ENCODE results near the gene CRYGN. TPM values are rescaled to one million over a fixed set of nuclear protein-coding genes. Genes with fewer than 3 reads are reported as not detected.

The CRYGN gene
- polyA plus RNA-seq, 1 of the 3 experiments (the other 2 are of a cell fraction) = not detected

GRCh38 chr7:151396328-151396970 lies 43.5 kb downstream of the CRYGN start:
- H3K4me3 ChIP-seq (ENCODE audit: low read depth in 2 of 2, low read length in 1 of 2) = no peak overlapping the region
- no peaks in the 10 kb centered on the region for H3K4me1 ChIP-seq (ENCODE audit: control insufficient read depth in 1 of 2, insufficient read depth in 2 of 2, low read depth in 1 of 2, low read length in 1 of 2)
- no peak overlapping the region for H3K4me2 ChIP-seq
- no peaks in the 10 kb centered on the region for H3F3A ChIP-seq (replicated peaks; ENCODE audit: insufficient read depth)
- no peaks in the 10 kb centered on the region for H3K9me3 ChIP-seq
- no peak for TF ChIP-seq RAD21 (IDR thresholded peaks at IDR 0.05; ENCODE audit: low read length)
- no peak for TF ChIP-seq EP300 (IDR thresholded peaks at IDR 0.05; ENCODE audit: borderline replicate concordance in 1 of 2, low read depth in 1 of 2, low read length in 1 of 2)
- no peak for TF ChIP-seq RXRA (IDR thresholded peaks at IDR 0.05; ENCODE audit: borderline replicate concordance, low read depth)
- TF ChIP-seq TEAD4 (IDR thresholded peaks at IDR 0.05; ENCODE audit: borderline replicate concordance, insufficient read depth) = no peak
- TF ChIP-seq MEF2A (IDR thresholded peaks at IDR 0.05; ENCODE audit: borderline replicate concordance, low read depth) = no peak
- no peak for TF ChIP-seq YY1 (IDR thresholded peaks at IDR 0.05; ENCODE audit: low read depth)
- TF ChIP-seq CTCF (IDR thresholded peaks at IDR 0.05) = no peak
- no peak for TF ChIP-seq NFIC (IDR thresholded peaks at IDR 0.05; ENCODE audit: borderline replicate concordance)
- TF ChIP-seq FOSL2 (IDR thresholded peaks at IDR 0.05; ENCODE audit: borderline replicate concordance, low read depth) = no peak
- TF ChIP-seq CHD2 (IDR thresholded peaks at IDR 0.05; ENCODE audit: low read length, partially characterized antibody) = no peak
- TF ChIP-seq IRF3 (IDR thresholded peaks at IDR 0.05; ENCODE audit: low read depth, low read length) = no peak
- no peak for TF ChIP-seq TAF1 (IDR thresholded peaks at IDR 0.05; ENCODE audit: borderline replicate concordance, low read depth, low read length)
- TF ChIP-seq TCF12 (IDR thresholded peaks at IDR 0.05) = no peak
- TF ChIP-seq RFX5 (IDR thresholded peaks at IDR 0.05; ENCODE audit: low read length) = no peak
- no peak for TF ChIP-seq GABPA (IDR thresholded peaks at IDR 0.05; ENCODE audit: low read depth)
- TF ChIP-seq SMC3 (IDR thresholded peaks at IDR 0.05; ENCODE audit: low read depth, low read length) = no peak
- TF ChIP-seq GATA2 (CRISPR knock-in tag; IDR thresholded peaks at IDR 0.05) = no peak
- H2AFZ ChIP-seq (ENCODE audit: low read depth) = no peak overlapping the region
- no peaks in the 10 kb centered on the region for H3K9me2 ChIP-seq
- POLR2A ChIA-PET = no interaction called here
- no peaks in the 10 kb centered on the region for H4K20me1 ChIP-seq (ENCODE audit: insufficient read depth)
- no peaks in the 10 kb centered on the region for H3K27me3 ChIP-seq (ENCODE audit: insufficient read depth)
- 75% methylated on average over 9 of the region's 10 CpGs for WGBS (ENCODE audit: low lambda C conversion rate)
- no peaks in the 10 kb centered on the region for H3K79me2 ChIP-seq (ENCODE audit: insufficient read depth)
- no peak overlapping the region for H3K27ac ChIP-seq (ENCODE audit: low read depth in 2 of 2, low read length in 1 of 2)
- no peak overlapping the region for H3K9ac ChIP-seq
- H3K36me3 ChIP-seq (replicated peaks in 1 of 2; ENCODE audit: control insufficient read depth in 1 of 2, insufficient read depth in 2 of 2, low read length in 1 of 2) = no peaks in the 10 kb centered on the region
- CTCF ChIA-PET = interaction anchor here (1.0 to 1.9 kb wide), 5 partner anchors 13 to 152 kb away, joined by 3 to 4 read pairs (median 3); partner anchors contain the start of gene WDR86
- DNase-seq = no peak

Measured in SK-N-SH (cell line).